OCI-LY7 (cell line): ENCODE results near the gene ITGAV. TPM values are rescaled to one million over a fixed set of nuclear protein-coding genes. Genes with fewer than 3 reads are reported as not detected.
A peak's percentile ranks its signal among the peaks of the same experiment; 100 is the strongest.

Experiments
- BruUV-seq: library from RNA; stranded (reverse); fragments of 400-500 nt; replicated peaks from 2 replicates; lab custom pipeline; 2021; lab: Mats Ljungman, UMichigan
- CTCF ChIA-PET: fragments of 300-600 bp; sonication (Branson Sonifier 250); formaldehyde crosslinking; loops from one replicate; lab custom pipeline; 2022; ENCODE audit warnings: antibody characterized with exemption; ENCODE audit not compliant: unreplicated experiment; lab: Charles Lee
- POLR2A ChIA-PET: fragments of 300-600 bp; sonication (Branson Sonifier 250); formaldehyde crosslinking; loops from one replicate; lab custom pipeline; 2022; ENCODE audit warnings: antibody characterized with exemption; lab: Charles Lee
- DNase-seq: peaks from one replicate; pipeline ENCODE4 v3.0.0-alpha.2; 2015; ENCODE audit warnings: low spot score
- H2AFZ ChIP-seq: fragments of 200-600 bp; sonication (generic), shearing (Covaris generic); 2 replicates; pipeline ENCODE4 v1.6.1; 2014; ENCODE audit warnings: mild to moderate bottlenecking, antibody characterized with exemption, low read length, moderate library complexity
- H3K27ac ChIP-seq: fragments of 200-600 bp; sonication (generic); 2 replicates; pipeline ENCODE4 v1.5.1; 2014; ENCODE audit warnings: mixed run types, low read depth, mild to moderate bottlenecking, moderate library complexity, low read length, inconsistent platforms; ENCODE audit not compliant: poor library complexity, severe bottlenecking
- H3K36me3 ChIP-seq: fragments of 200-600 bp; sonication (generic); 2 replicates; pipeline ENCODE4 v1.6.1; 2014; ENCODE audit warnings: mild to moderate bottlenecking, antibody characterized with exemption, low read length, moderate library complexity, mixed read lengths; ENCODE audit not compliant: insufficient read depth
- H3K4me1 ChIP-seq: fragments of 200-600 bp; sonication (generic); 2 replicates; pipeline ENCODE4 v1.5.1; 2014; ENCODE audit warnings: mild to moderate bottlenecking, low read length; ENCODE audit not compliant: insufficient read depth, poor library complexity, severe bottlenecking
- H3K4me2 ChIP-seq: fragments of 200-600 bp; sonication (generic); 2 replicates; pipeline ENCODE4 v1.6.1; 2014; ENCODE audit warnings: mild to moderate bottlenecking, low read length
- H3K4me3 ChIP-seq: fragments of 200-600 bp; sonication (generic); 2 replicates; pipeline ENCODE4 v1.5.1; 2014; ENCODE audit warnings: mild to moderate bottlenecking, low read depth, low read length; ENCODE audit not compliant: poor library complexity, severe bottlenecking
- H3K79me2 ChIP-seq: fragments of 200-600 bp; sonication (generic); 2 replicates; pipeline ENCODE4 v1.6.1; 2016; ENCODE audit warnings: low read depth, mild to moderate bottlenecking, low read length, moderate library complexity, mixed read lengths; ENCODE audit not compliant: insufficient read depth
- H3K9me2 ChIP-seq: fragments of 200-600 bp; sonication (generic); 2 replicates; pipeline ENCODE4 v1.6.1; 2016; ENCODE audit warnings: mild to moderate bottlenecking, low read length, mixed read lengths; ENCODE audit not compliant: insufficient read depth
- H3K9me3 ChIP-seq: fragments of 200-600 bp; sonication (generic); 2 replicates; pipeline ENCODE4 v1.6.1; 2014; ENCODE audit warnings: mild to moderate bottlenecking, mixed run types, low read length, mixed read lengths
- H4K20me1 ChIP-seq: fragments of 200-600 bp; sonication (generic); 2 replicates; pipeline ENCODE4 v1.6.1; 2014; ENCODE audit warnings: mild to moderate bottlenecking, antibody characterized with exemption, low read length, moderate library complexity, mixed read lengths; ENCODE audit not compliant: insufficient read depth
- CTCF ChIP-seq: fragments of 200-600 bp; sonication (generic); conservative IDR thresholded peaks from 2 replicates; pipeline ENCODE4 v1.5.1; 2014; ENCODE audit warnings: mild to moderate bottlenecking, antibody characterized with exemption, low read length, moderate library complexity, mixed read lengths
- EZH2phosphoT487 ChIP-seq: fragments of 200-600 bp; sonication (generic); IDR thresholded peaks from 2 replicates; pipeline ENCODE4 v1.6.1; 2018; ENCODE audit warnings: low read depth, borderline replicate concordance, mild to moderate bottlenecking, mixed run types, antibody characterized with exemption, low read length, moderate library complexity, mixed read lengths
- intact Hi-C: fragments of 100-400 bp; cut with micrococcal nuclease; formaldehyde crosslinking; loops from one replicate; pipeline ENCODE4 v1.10.0; 2022; ENCODE audit not compliant: unreplicated experiment
- total RNA-seq, 2 experiments: library from RNA; depleted of rRNA in 1 of 2; stranded (reverse); fragments of >200 nt in 1 of 2; shearing (Covaris generic) in 1 of 2; gene quantifications; 2 replicates each; pipeline ENCODE4 v1.2.3, GENCODE V29; 2014 to 2022

ITGAV gene
- total RNA-seq, 2 experiments from 2014 or later = 1.1 to 3.2 TPM

GRCh38 chr2:186639939-186640338 lies 50.1 kb downstream of the ITGAV start:
- POLR2A ChIA-PET = interaction anchor here (0.7 kb wide), 1 partner anchor 151 kb away, joined by 3 read pairs; no protein-coding TSS in a partner anchor
- no peak for DNase-seq
- no peaks in the 10 kb centered on the region for H3K79me2 ChIP-seq

GRCh38 chr2:186641132-186641806 lies 51.4 kb downstream of the ITGAV start:
- Histone ChIP-seq H3K27ac (no peak overlapping the region), H3K4me2 (no peak overlapping the region), H3K9me3 (no peaks in the 10 kb centered on the region), H4K20me1 (no peaks in the 10 kb centered on the region), H3K4me3 (no peak overlapping the region), H3K4me1 (no peaks in the 10 kb centered on the region), H3K79me2 (no peaks in the 10 kb centered on the region), H3K36me3 (no peaks in the 10 kb centered on the region), H2AFZ (no peak overlapping the region), H3K9me2 (no peaks in the 10 kb centered on the region)
- DNase-seq = no peak
- TF ChIP-seq EZH2phosphoT487 = no peak
- TF ChIP-seq CTCF = no peak
- BruUV-seq = no TSS peak
- intact Hi-C loops = loop anchor here (2.0 kb wide), 1 partner anchor 136 kb away; no protein-coding TSS in a partner anchor
- ChIA-PET CTCF (no interaction called here), POLR2A (interaction anchor here (0.5 to 0.7 kb wide), 2 partner anchors 32 to 88 kb away, joined by 3 read pairs; no protein-coding TSS in a partner anchor)

More at GRCh38 chr2:186639939-186640338, 50.1 kb downstream of the ITGAV start:
- TF ChIP-seq CTCF (no peak), EZH2phosphoT487 (no peak)
- Histone ChIP-seq H3K9me2 (no peaks in the 10 kb centered on the region), H3K4me2 (no peak overlapping the region), H4K20me1 (no peaks in the 10 kb centered on the region), H2AFZ (no peak overlapping the region), H3K36me3 (no peaks in the 10 kb centered on the region), H3K4me1 (no peaks in the 10 kb centered on the region), H3K9me3 (no peaks in the 10 kb centered on the region), H3K4me3 (no peak overlapping the region), H3K27ac (no peak overlapping the region)
- intact Hi-C loops = loop anchor here (2.0 kb wide), 1 partner anchor 135 kb away; no protein-coding TSS in a partner anchor
- CTCF ChIA-PET = no interaction called here
- BruUV-seq = no TSS peak

GRCh38 chr2:186641807-186642321 lies 52.0 kb downstream of the ITGAV start:
- CTCF ChIA-PET = no interaction called here
- Histone ChIP-seq H3K4me2 (no peak overlapping the region), H4K20me1 (no peaks in the 10 kb centered on the region), H3K27ac (no peak overlapping the region), H3K79me2 (no peaks in the 10 kb centered on the region), H3K36me3 (no peaks in the 10 kb centered on the region), H3K9me3 (no peaks in the 10 kb centered on the region), H3K4me1 (no peaks in the 10 kb centered on the region), H2AFZ (no peak overlapping the region), H3K9me2 (no peaks in the 10 kb centered on the region), H3K4me3 (no peak overlapping the region)
- POLR2A ChIA-PET = interaction anchor here (0.5 to 0.7 kb wide), 2 partner anchors 32 to 89 kb away, joined by 3 read pairs; no protein-coding TSS in a partner anchor
- DNase-seq = peak; percentile 53
- TF ChIP-seq EZH2phosphoT487 = no peak
- peak; percentile 84 for TF ChIP-seq CTCF
- no TSS peak for BruUV-seq
- intact Hi-C loops = loop anchor here (2.0 kb wide), 1 partner anchor 137 kb away; no protein-coding TSS in a partner anchor
